Tibial nerve (tissue), 3 donors: ENCODE results near the gene AOPEP.

Source experiments
- EP300 ChIP-seq, 2 donors: sonication (generic); formaldehyde crosslinking; IDR thresholded peaks; one replicate each; pipeline ENCODE4 v1.6.1; 2017; ENCODE audit warnings: antibody characterized with exemption in 2 of 2, mild to moderate bottlenecking in 1 of 2
- POLR2A ChIP-seq, 2 donors: fragments of 450-650 bp; IDR thresholded peaks; one replicate each; pipeline ENCODE4 v1.6.1; 2017; ENCODE audit warnings: antibody characterized with exemption in 2 of 2, mild to moderate bottlenecking in 2 of 2, moderate library complexity in 2 of 2

- TF ChIP-seq POLR2A (IDR thresholded peaks at IDR 0.05) (no peak), EP300 (IDR thresholded peaks at IDR 0.05) (no peak)
Measured at GRCh38 chr9:94768766-94769165, 42.3 kb downstream of the AOPEP start.
